H9 (cell line): Measurements from ENCODE around the gene NRN1L. TPM values are rescaled to one million over a fixed set of nuclear protein-coding genes. Genes with fewer than 3 reads are reported as not detected.

Experiments used
- DNase-seq: peaks from one replicate; pipeline ENCODE4 v3.0.0-alpha.2; 2017
- H2AFZ ChIP-seq: one replicate; pipeline ENCODE4 v1.6.1; 2013; ENCODE audit warnings: mild to moderate bottlenecking, low read length, control low read depth, moderate library complexity
- H2AK5ac ChIP-seq: 2 replicates; pipeline ENCODE4 v1.6.1; 2013; ENCODE audit warnings: low read length, control low read depth, mixed read lengths; ENCODE audit not compliant: insufficient read length
- H2BK120ac ChIP-seq: one replicate; pipeline ENCODE4 v1.6.1; 2013; ENCODE audit warnings: low read depth, mild to moderate bottlenecking, low read length, control low read depth, inconsistent platforms; ENCODE audit not compliant: poor library complexity, severe bottlenecking
- H2BK12ac ChIP-seq: 2 replicates; pipeline ENCODE4 v1.6.1; 2013; ENCODE audit warnings: low read length, control low read depth, mixed read lengths, low read depth; ENCODE audit not compliant: insufficient read length
- H2BK15ac ChIP-seq: 2 replicates; pipeline ENCODE4 v1.6.1; 2013; ENCODE audit warnings: low read depth, low read length, control low read depth
- H2BK20ac ChIP-seq: one replicate; pipeline ENCODE4 v1.6.1; 2013; ENCODE audit warnings: low read depth, mild to moderate bottlenecking, low read length, control low read depth, inconsistent platforms; ENCODE audit not compliant: poor library complexity, severe bottlenecking
- H2BK5ac ChIP-seq: 2 replicates; pipeline ENCODE4 v1.6.1; 2013; ENCODE audit warnings: low read length, control low read depth, mixed read lengths; ENCODE audit not compliant: insufficient read length
- H3K14ac ChIP-seq: 2 replicates; pipeline ENCODE4 v1.6.1; 2013; ENCODE audit warnings: low read length, control low read depth; ENCODE audit not compliant: insufficient read depth
- H3K18ac ChIP-seq: 2 replicates; pipeline ENCODE4 v1.6.1; 2013; ENCODE audit warnings: low read depth, mild to moderate bottlenecking, mixed read lengths, low read length, control low read depth; ENCODE audit not compliant: insufficient read length
- H3K23ac ChIP-seq: 2 replicates; pipeline ENCODE4 v1.6.1; 2013; ENCODE audit warnings: low read length, control low read depth, mixed read lengths, low read depth; ENCODE audit not compliant: insufficient read length
- H3K23me2 ChIP-seq: 2 replicates; pipeline ENCODE4 v1.6.1; 2013; ENCODE audit warnings: low read depth, mild to moderate bottlenecking, mixed read lengths, low read length, control low read depth; ENCODE audit not compliant: insufficient read length, poor library complexity, severe bottlenecking
- H3K27ac ChIP-seq: 2 replicates; pipeline ENCODE4 v1.5.1; 2013; ENCODE audit warnings: low read length, control low read depth, mixed read lengths, low read depth; ENCODE audit not compliant: insufficient read length
- H3K27me3 ChIP-seq: 2 replicates; pipeline ENCODE4 v1.6.1; 2013; ENCODE audit warnings: low read length, control low read depth, inconsistent platforms; ENCODE audit not compliant: insufficient read depth
- H3K4ac ChIP-seq: 2 replicates; pipeline ENCODE4 v1.6.1; 2013; ENCODE audit warnings: low read depth, mild to moderate bottlenecking, control low read depth, inconsistent platforms, low read length, moderate library complexity
- H3K4me1 ChIP-seq: 2 replicates; pipeline ENCODE4 v1.6.1; 2013; ENCODE audit warnings: low read length, control low read depth, inconsistent platforms; ENCODE audit not compliant: insufficient read depth
- H3K4me2 ChIP-seq: 2 replicates; pipeline ENCODE4 v1.6.1; 2013; ENCODE audit warnings: low read length, control low read depth, mixed read lengths; ENCODE audit not compliant: insufficient read length, insufficient read depth
- H3K56ac ChIP-seq: 2 replicates; pipeline ENCODE4 v1.6.1; 2013; ENCODE audit warnings: low read depth, mild to moderate bottlenecking, mixed read lengths, low read length, control low read depth; ENCODE audit not compliant: insufficient read length
- H3K79me1 ChIP-seq: 2 replicates; pipeline ENCODE4 v1.6.1; 2013; ENCODE audit warnings: low read depth, mild to moderate bottlenecking, moderate library complexity, low read length, control low read depth, inconsistent platforms; ENCODE audit not compliant: insufficient read depth, poor library complexity, severe bottlenecking
- H3K79me2 ChIP-seq: 2 replicates; pipeline ENCODE4 v1.6.1; 2013; ENCODE audit warnings: low read length, control low read depth, inconsistent platforms; ENCODE audit not compliant: insufficient read depth
- H3K9ac ChIP-seq: 2 replicates; pipeline ENCODE4 v1.6.1; 2013; ENCODE audit warnings: low read length, control low read depth, mixed read lengths; ENCODE audit not compliant: insufficient read length; ENCODE audit errors: extremely low read depth
- H3K9me3 ChIP-seq: one replicate; pipeline ENCODE4 v1.6.1; 2013; ENCODE audit warnings: low read depth, low read length, inconsistent platforms; ENCODE audit not compliant: control insufficient read depth
- H3T11ph ChIP-seq: one replicate; pipeline ENCODE4 v1.6.1; 2013; ENCODE audit warnings: mild to moderate bottlenecking, low read length, control low read depth, inconsistent platforms
- H4K20me1 ChIP-seq: one replicate; pipeline ENCODE4 v1.6.1; 2013; ENCODE audit not compliant: control insufficient read depth, insufficient read length, insufficient read depth
- H4K5ac ChIP-seq: 2 replicates; pipeline ENCODE4 v1.6.1; 2013; ENCODE audit warnings: low read depth, mild to moderate bottlenecking, mixed read lengths, low read length, control low read depth; ENCODE audit not compliant: insufficient read length
- H4K8ac ChIP-seq: replicated peaks from 2 replicates; pipeline ENCODE4 v1.6.1; 2013; ENCODE audit warnings: low read length, control low read depth, mixed read lengths, low read depth; ENCODE audit not compliant: insufficient read length
- H4K91ac ChIP-seq: 2 replicates; pipeline ENCODE4 v1.6.1; 2013; ENCODE audit warnings: low read depth, mild to moderate bottlenecking, moderate library complexity, mixed read lengths, low read length, control low read depth; ENCODE audit not compliant: insufficient read length
- H3K27ac Mint-ChIP-seq, 3 experiments: 2 replicates in 2 of 3; 3 replicates in 1 of 3; pipeline ENCODE4 v1.8.0; 2020 to 2021; ENCODE audit warnings: mixed read lengths in 3 of 3, mild to moderate bottlenecking in 1 of 3, moderate library complexity in 1 of 3
- H3K27me3 Mint-ChIP-seq: 2 replicates; pipeline ENCODE4 v1.8.0; 2021; ENCODE audit warnings: low read depth, mild to moderate bottlenecking, moderate library complexity, mixed read lengths
- H3K36me3 Mint-ChIP-seq, 3 experiments: 2 replicates in 2 of 3; 3 replicates in 1 of 3; pipeline ENCODE4 v1.8.0; 2020 to 2021; ENCODE audit warnings: low read depth in 3 of 3, mixed read lengths in 3 of 3; ENCODE audit not compliant: insufficient read depth in 1 of 3
- H3K4me1 Mint-ChIP-seq, 2 experiments: 2 replicates each; pipeline ENCODE4 v1.8.0; 2020; ENCODE audit warnings: mixed read lengths in 2 of 2
- H3K4me3 Mint-ChIP-seq, 2 experiments: 2 replicates in 1 of 2; 3 replicates in 1 of 2; pipeline ENCODE4 v1.8.0; 2020 to 2021; ENCODE audit warnings: mild to moderate bottlenecking in 2 of 2, mixed read lengths in 2 of 2, moderate library complexity in 1 of 2
- H3K9me3 Mint-ChIP-seq, 2 experiments: 2 replicates in 1 of 2; 3 replicates in 1 of 2; pipeline ENCODE4 v1.8.0; 2020; ENCODE audit warnings: mild to moderate bottlenecking in 2 of 2, mixed read lengths in 2 of 2, moderate library complexity in 1 of 2
- CTCF ChIP-seq: fragments of 200-600 bp; sonication (generic); conservative IDR thresholded peaks from 3 replicates; pipeline ENCODE4 v1.8.0; 2021; ENCODE audit warnings: antibody characterized with exemption, mild to moderate bottlenecking
- WGBS: extraction: QIAGEN DNeasy Blood & Tissue Kit; methylation state at CpG from one replicate; pipeline ENCODE4 v1.1.7; 2013; ENCODE audit warnings: missing lambda C conversion rate, low lambda C conversion rate, mixed read lengths; ENCODE audit not compliant: insufficient read length; ENCODE audit errors: extremely low coverage; 5-methylcytosine and 5-hydroxymethylcytosine counted together
- total RNA-seq: library from RNA; stranded (reverse); gene quantifications from 2 replicates; pipeline ENCODE4 v1.2.1, GENCODE V29; 2021

NRN1L gene
- total RNA-seq, 1 experiment from 2014 or later, result 2.0 TPM

- Histone ChIP-seq H3K79me2 (no peaks in the 10 kb centered on the region), H2BK12ac (no peak overlapping the region), H3K4me1 (no peaks in the 10 kb centered on the region), H3K18ac (no peak overlapping the region), H3K56ac (no peak overlapping the region), H2BK120ac (no peak overlapping the region), H3K4ac (no peak overlapping the region), H4K8ac (no peak overlapping the region), H4K91ac (no peak overlapping the region), H2BK20ac (no peak overlapping the region), H3T11ph (no peak overlapping the region), H4K20me1 (no peaks in the 10 kb centered on the region), H3K4me2 (no peak overlapping the region), H3K9me3 (no peaks in the 10 kb centered on the region), H2BK5ac (no peak overlapping the region), H2AK5ac (no peak overlapping the region), H2AFZ (no peak overlapping the region), H3K79me1 (no peaks in the 10 kb centered on the region), H3K27ac (no peak overlapping the region), H3K9ac (no peak overlapping the region), H3K14ac (no peak overlapping the region), H2BK15ac (no peak overlapping the region), H3K23ac (no peak overlapping the region), H3K23me2 (no peaks in the 10 kb centered on the region), H3K27me3 (no peaks in the 10 kb centered on the region), H4K5ac (no peak overlapping the region)
- Mint-ChIP-seq H3K36me3 (peaks cover 12 to 34% (median 33%) of the 10 kb centered on the region in 3 experiments), H3K27ac (peak overlapping the region in 1 of 3 experiments; percentile 31; a peak in 1 of 7 replicates), H3K4me1 (peaks cover 13 to 28% of the 10 kb centered on the region in 2 experiments), H3K9me3 (no peaks in the 10 kb centered on the region), H3K27me3 (no peaks in the 10 kb centered on the region; the same call in none of the 2 replicates), H3K4me3 (peak overlapping the region in 1 of 2 experiments; percentile 68; a peak in 2 of 5 replicates)
- TF ChIP-seq CTCF, result no peak
- no peak for DNase-seq
- WGBS, result no CpG with 5 or more reads among the region's 12 CpGs
These were observed 860 bp downstream of the NRN1L start for GRCh38 chr16:67885545-67885944.
